SK-N-MC (cell line): ENCODE results near the gene TMEM25.
"Not testable (repeated sequence)": the region's sequence is repeated elsewhere in the genome, so short reads cannot be mapped to it uniquely, and the experiment has no call there.

Experiments
- EZH2 ChIP-seq: fragments of 200-600 bp; sonication (generic); IDR thresholded peaks from one replicate; pipeline ENCODE4 v1.6.1; 2017; ENCODE audit warnings: antibody characterized with exemption
- FOXP2 ChIP-seq: optimal IDR thresholded peaks from 2 replicates; pipeline ENCODE3; 2011; ENCODE audit warnings: mild to moderate bottlenecking, moderate library complexity; ENCODE audit not compliant: insufficient read depth; ENCODE audit errors: extremely low read length, control extremely low read depth
- POLR2AphosphoS5 ChIP-seq: IDR thresholded peaks from 2 replicates; pipeline ENCODE4 v1.6.1; 2012; ENCODE audit warnings: mild to moderate bottlenecking, low read depth, low read length, borderline replicate concordance

DNA sequence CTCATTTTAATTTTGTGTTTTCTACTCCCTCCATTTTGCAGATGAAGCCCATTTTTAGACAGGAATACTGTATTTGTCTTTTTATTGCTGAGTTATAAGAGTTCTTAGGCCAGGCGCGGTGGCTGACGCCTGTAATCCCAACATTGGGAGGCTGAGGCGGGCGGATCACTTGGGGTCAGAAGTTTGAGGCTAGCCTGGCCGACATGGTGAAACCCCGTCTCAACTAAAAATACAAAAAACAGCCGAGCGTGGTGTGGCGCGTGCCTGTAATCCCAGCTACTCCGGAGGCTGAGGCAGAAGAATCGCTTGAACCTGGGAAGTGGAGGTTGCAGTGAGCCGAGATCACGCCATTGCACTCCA, 40.7 kb downstream of the TMEM25 start:
- TF ChIP-seq EZH2, POLR2AphosphoS5, FOXP2: not testable (repeated sequence)
